GM12878 (cell line): ENCODE data around the gene HMGXB3.

Experiments
- BRCA1 ChIP-seq: IDR thresholded peaks from 2 replicates; pipeline ENCODE4 v1.6.1; 2011; ENCODE audit warnings: low read depth, low read length, improper control_type of control experiment
- CREB1 ChIP-seq: IDR thresholded peaks from 2 replicates; pipeline ENCODE4 v1.6.1; 2012; ENCODE audit warnings: low read depth, mild to moderate bottlenecking, inconsistent platforms
- EZH2 ChIP-seq: IDR thresholded peaks from 2 replicates; pipeline ENCODE4 v1.6.1; 2012; ENCODE audit warnings: low read depth, mild to moderate bottlenecking, control low read depth, inconsistent platforms, low read length, borderline replicate concordance; ENCODE audit not compliant: control insufficient read depth
- FOS ChIP-seq: IDR thresholded peaks from 3 replicates; pipeline ENCODE4 v1.6.1; 2011; ENCODE audit warnings: borderline replicate concordance; ENCODE audit not compliant: insufficient read length; ENCODE audit errors: extremely low read depth
- FOXK2 ChIP-seq: fragments of 450-650 bp; IDR thresholded peaks from 2 replicates; pipeline ENCODE4 v1.6.1; 2017; ENCODE audit warnings: mild to moderate bottlenecking, moderate library complexity
- JUND ChIP-seq: IDR thresholded peaks from 2 replicates; pipeline ENCODE4 v1.6.1; 2012; ENCODE audit warnings: low read depth, mild to moderate bottlenecking, low read length, improper control_type of control experiment, moderate library complexity
- MYC ChIP-seq: IDR thresholded peaks from 2 replicates; pipeline ENCODE4 v1.6.1; 2011; ENCODE audit warnings: mild to moderate bottlenecking, low read length, moderate library complexity, inconsistent platforms; ENCODE audit not compliant: insufficient read depth, insufficient replicate concordance, insufficient read length, severe bottlenecking
- POLR2A ChIP-seq: IDR thresholded peaks from 2 replicates; pipeline ENCODE4 v1.6.1; 2011; ENCODE audit warnings: low read depth, mild to moderate bottlenecking, low read length
- POLR2AphosphoS5 ChIP-seq: IDR thresholded peaks from 2 replicates; pipeline ENCODE4 v1.6.1; 2011; ENCODE audit warnings: mild to moderate bottlenecking, low read length, inconsistent platforms
- REST ChIP-seq: IDR thresholded peaks from 2 replicates; pipeline ENCODE4 v1.6.1; 2012; ENCODE audit warnings: mild to moderate bottlenecking, low read depth, low read length
- TF ChIP-seq, protein P1 (sequence below): fragments of 450-650 bp; conservative IDR thresholded peaks from 2 replicates; pipeline ENCODE4 v1.6.1; 2017; ENCODE audit warnings: mild to moderate bottlenecking, moderate library complexity
- TF ChIP-seq, protein P2 (sequence below): IDR thresholded peaks from 2 replicates; pipeline ENCODE4 v1.6.1; 2011; ENCODE audit warnings: borderline replicate concordance, low read depth, mild to moderate bottlenecking, moderate library complexity, mixed read lengths, low read length; ENCODE audit not compliant: insufficient read depth; ENCODE audit errors: extremely low read length
- TF ChIP-seq, protein P3 (sequence below), 3 experiments: IDR thresholded peaks in 2 of 3; conservative IDR thresholded peaks in 1 of 3; 2 replicates each; pipeline ENCODE4 v1.5.1; 2011; ENCODE audit warnings: low read depth in 3 of 3, low read length in 3 of 3, mild to moderate bottlenecking in 3 of 3, control low read depth in 2 of 3, moderate library complexity in 2 of 3, inconsistent platforms in 1 of 3, mixed read lengths in 1 of 3; ENCODE audit not compliant: control insufficient read depth in 2 of 3, insufficient read depth in 1 of 3; ENCODE audit errors: extremely low read depth in 1 of 3
- TF ChIP-seq, protein P4 (sequence below): fragments of 450-650 bp; IDR thresholded peaks from 2 replicates; pipeline ENCODE4 v1.6.1; 2017; ENCODE audit warnings: antibody characterized with exemption, mild to moderate bottlenecking, moderate library complexity

- TF ChIP-seq, protein P1, sequence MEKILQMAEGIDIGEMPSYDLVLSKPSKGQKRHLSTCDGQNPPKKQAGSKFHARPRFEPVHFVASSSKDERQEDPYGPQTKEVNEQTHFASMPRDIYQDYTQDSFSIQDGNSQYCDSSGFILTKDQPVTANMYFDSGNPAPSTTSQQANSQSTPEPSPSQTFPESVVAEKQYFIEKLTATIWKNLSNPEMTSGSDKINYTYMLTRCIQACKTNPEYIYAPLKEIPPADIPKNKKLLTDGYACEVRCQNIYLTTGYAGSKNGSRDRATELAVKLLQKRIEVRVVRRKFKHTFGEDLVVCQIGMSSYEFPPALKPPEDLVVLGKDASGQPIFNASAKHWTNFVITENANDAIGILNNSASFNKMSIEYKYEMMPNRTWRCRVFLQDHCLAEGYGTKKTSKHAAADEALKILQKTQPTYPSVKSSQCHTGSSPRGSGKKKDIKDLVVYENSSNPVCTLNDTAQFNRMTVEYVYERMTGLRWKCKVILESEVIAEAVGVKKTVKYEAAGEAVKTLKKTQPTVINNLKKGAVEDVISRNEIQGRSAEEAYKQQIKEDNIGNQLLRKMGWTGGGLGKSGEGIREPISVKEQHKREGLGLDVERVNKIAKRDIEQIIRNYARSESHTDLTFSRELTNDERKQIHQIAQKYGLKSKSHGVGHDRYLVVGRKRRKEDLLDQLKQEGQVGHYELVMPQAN, result no peak
- TF ChIP-seq POLR2A, result no peak
- no peak for TF ChIP-seq REST
- TF ChIP-seq, protein P2, sequence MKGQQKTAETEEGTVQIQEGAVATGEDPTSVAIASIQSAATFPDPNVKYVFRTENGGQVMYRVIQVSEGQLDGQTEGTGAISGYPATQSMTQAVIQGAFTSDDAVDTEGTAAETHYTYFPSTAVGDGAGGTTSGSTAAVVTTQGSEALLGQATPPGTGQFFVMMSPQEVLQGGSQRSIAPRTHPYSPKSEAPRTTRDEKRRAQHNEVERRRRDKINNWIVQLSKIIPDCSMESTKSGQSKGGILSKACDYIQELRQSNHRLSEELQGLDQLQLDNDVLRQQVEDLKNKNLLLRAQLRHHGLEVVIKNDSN, result no peak
- no peak for TF ChIP-seq BRCA1
- TF ChIP-seq, protein P3, sequence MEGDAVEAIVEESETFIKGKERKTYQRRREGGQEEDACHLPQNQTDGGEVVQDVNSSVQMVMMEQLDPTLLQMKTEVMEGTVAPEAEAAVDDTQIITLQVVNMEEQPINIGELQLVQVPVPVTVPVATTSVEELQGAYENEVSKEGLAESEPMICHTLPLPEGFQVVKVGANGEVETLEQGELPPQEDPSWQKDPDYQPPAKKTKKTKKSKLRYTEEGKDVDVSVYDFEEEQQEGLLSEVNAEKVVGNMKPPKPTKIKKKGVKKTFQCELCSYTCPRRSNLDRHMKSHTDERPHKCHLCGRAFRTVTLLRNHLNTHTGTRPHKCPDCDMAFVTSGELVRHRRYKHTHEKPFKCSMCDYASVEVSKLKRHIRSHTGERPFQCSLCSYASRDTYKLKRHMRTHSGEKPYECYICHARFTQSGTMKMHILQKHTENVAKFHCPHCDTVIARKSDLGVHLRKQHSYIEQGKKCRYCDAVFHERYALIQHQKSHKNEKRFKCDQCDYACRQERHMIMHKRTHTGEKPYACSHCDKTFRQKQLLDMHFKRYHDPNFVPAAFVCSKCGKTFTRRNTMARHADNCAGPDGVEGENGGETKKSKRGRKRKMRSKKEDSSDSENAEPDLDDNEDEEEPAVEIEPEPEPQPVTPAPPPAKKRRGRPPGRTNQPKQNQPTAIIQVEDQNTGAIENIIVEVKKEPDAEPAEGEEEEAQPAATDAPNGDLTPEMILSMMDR (IDR thresholded peaks at IDR 0.05 in 2 of 3, conservative IDR thresholded peaks at IDR 0.05 in 1 of 3; ENCODE audit: control insufficient read depth in 2 of 3, extremely low read depth in 1 of 3, insufficient read depth in 1 of 3, low read depth in 3 of 3, low read length in 3 of 3), result no peak
- TF ChIP-seq EZH2, result no peak
- TF ChIP-seq MYC, result no peak
- TF ChIP-seq FOXK2, result no peak
- TF ChIP-seq JUND, result no peak
- TF ChIP-seq, protein P4, sequence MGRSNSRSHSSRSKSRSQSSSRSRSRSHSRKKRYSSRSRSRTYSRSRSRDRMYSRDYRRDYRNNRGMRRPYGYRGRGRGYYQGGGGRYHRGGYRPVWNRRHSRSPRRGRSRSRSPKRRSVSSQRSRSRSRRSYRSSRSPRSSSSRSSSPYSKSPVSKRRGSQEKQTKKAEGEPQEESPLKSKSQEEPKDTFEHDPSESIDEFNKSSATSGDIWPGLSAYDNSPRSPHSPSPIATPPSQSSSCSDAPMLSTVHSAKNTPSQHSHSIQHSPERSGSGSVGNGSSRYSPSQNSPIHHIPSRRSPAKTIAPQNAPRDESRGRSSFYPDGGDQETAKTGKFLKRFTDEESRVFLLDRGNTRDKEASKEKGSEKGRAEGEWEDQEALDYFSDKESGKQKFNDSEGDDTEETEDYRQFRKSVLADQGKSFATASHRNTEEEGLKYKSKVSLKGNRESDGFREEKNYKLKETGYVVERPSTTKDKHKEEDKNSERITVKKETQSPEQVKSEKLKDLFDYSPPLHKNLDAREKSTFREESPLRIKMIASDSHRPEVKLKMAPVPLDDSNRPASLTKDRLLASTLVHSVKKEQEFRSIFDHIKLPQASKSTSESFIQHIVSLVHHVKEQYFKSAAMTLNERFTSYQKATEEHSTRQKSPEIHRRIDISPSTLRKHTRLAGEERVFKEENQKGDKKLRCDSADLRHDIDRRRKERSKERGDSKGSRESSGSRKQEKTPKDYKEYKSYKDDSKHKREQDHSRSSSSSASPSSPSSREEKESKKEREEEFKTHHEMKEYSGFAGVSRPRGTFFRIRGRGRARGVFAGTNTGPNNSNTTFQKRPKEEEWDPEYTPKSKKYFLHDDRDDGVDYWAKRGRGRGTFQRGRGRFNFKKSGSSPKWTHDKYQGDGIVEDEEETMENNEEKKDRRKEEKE, result no peak
- no peak for TF ChIP-seq CREB1
- TF ChIP-seq POLR2AphosphoS5, result no peak
- TF ChIP-seq FOS, result no peak
Observed at GRCh38 chr5:149981206-149981605, 19.3 kb upstream of the HMGXB3 start.
